OCI-LY3 (cell line): ENCODE results near the gene CRPPA.
"Not testable (repeated sequence)": the region's sequence is repeated elsewhere in the genome, so short reads cannot be mapped to it uniquely, and the experiment has no call there.

ENCODE experiments used
- H2AFZ ChIP-seq: fragments of 200-600, 300-600 bp; shearing (Covaris generic); 2 replicates; pipeline ENCODE4 v1.6.0; 2014; ENCODE audit warnings: antibody characterized with exemption, low read depth, low read length
- H3K27ac ChIP-seq: fragments of 200-600, 300-600 bp; sonication (generic); 2 replicates; pipeline ENCODE4 v1.5.1; 2014; ENCODE audit warnings: mild to moderate bottlenecking, low read length, moderate library complexity, mixed read lengths
- H3K27me3 ChIP-seq: fragments of 200-600, 300-600 bp; sonication (generic); 2 replicates; pipeline ENCODE4 v1.6.1; 2014; ENCODE audit warnings: low read depth, low read length, mixed read lengths
- H3K36me3 ChIP-seq: fragments of 200-600, 300-600 bp; sonication (generic); replicated peaks from 2 replicates; pipeline ENCODE3; 2014; ENCODE audit warnings: low read depth, low read length, mixed read lengths
- H3K4me1 ChIP-seq: fragments of 300-600, 200-600 bp; sonication (generic); 2 replicates; pipeline ENCODE4 v1.6.1; 2014; ENCODE audit warnings: low read length, mixed read lengths
- H3K4me2 ChIP-seq: fragments of 200-600, 300-600 bp; sonication (generic); 2 replicates; pipeline ENCODE4 v1.6.1; 2014; ENCODE audit warnings: low read length, mixed read lengths
- H3K4me3 ChIP-seq: fragments of 300-600, 200-600 bp; sonication (generic); 2 replicates; pipeline ENCODE4 v1.5.1; 2014; ENCODE audit warnings: antibody characterized with exemption, mild to moderate bottlenecking, low read length, moderate library complexity
- H3K79me2 ChIP-seq: fragments of 300-600, 200-600 bp; shearing (Covaris generic); 2 replicates; pipeline ENCODE4 v1.6.1; 2014; ENCODE audit warnings: mild to moderate bottlenecking, low read length, mixed read lengths
- H3K9ac ChIP-seq: fragments of 300-600, 200-600 bp; shearing (Covaris generic); 2 replicates; pipeline ENCODE4 v1.6.0; 2014; ENCODE audit warnings: mild to moderate bottlenecking, low read length, moderate library complexity
- H3K9me3 ChIP-seq: fragments of 200-600, 300-600 bp; shearing (Covaris generic); 2 replicates; pipeline ENCODE4 v1.6.1; 2014; ENCODE audit warnings: low read length, mixed read lengths; ENCODE audit not compliant: insufficient read depth
- H4K20me1 ChIP-seq: fragments of 200-600, 300-600 bp; sonication (generic); 2 replicates; pipeline ENCODE4 v1.6.1; 2016; ENCODE audit warnings: low read length, mixed read lengths; ENCODE audit not compliant: insufficient read depth
- EZH2phosphoT487 ChIP-seq: fragments of 200-600 bp; shearing (Covaris generic); IDR thresholded peaks from 2 replicates; pipeline ENCODE4 v1.6.1; 2018; ENCODE audit warnings: antibody characterized with exemption, mixed run types, low read depth
- TF ChIP-seq, protein P1 (sequence below): fragments of 200-600, 300-600 bp; sonication (generic); IDR thresholded peaks from 2 replicates; pipeline ENCODE4 v1.5.1; 2014; ENCODE audit warnings: antibody characterized with exemption, low read length, low read depth

The CRPPA gene

DNA sequence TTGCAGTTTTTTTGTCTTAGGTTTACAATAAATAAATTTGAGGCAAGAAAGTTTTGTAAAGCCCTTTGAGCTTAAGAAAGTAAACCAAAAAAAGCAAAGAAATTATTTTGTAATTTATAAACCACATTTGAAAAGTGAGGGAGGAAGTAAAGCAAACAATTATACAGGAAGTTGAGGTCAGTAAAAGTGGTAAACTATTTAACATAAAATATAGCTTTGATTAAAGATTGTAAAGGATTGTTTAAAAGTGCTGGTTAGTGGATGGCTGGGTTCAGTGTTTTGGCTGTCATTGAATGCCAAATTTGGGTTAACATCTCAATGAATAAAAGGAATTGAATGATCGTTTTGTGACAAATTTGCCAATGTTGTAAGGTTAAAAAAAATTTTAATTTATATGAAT lies 34.3 kb upstream of the CRPPA start:
- H3K36me3 ChIP-seq, result no peaks in the 10 kb centered on the region
- no peak overlapping the region for H3K4me3 ChIP-seq
- H3K9me3 ChIP-seq, result no peaks in the 10 kb centered on the region
- H3K27me3 ChIP-seq, result no peaks in the 10 kb centered on the region
- H4K20me1 ChIP-seq, result no peaks in the 10 kb centered on the region
- H3K9ac ChIP-seq, result no peak overlapping the region
- TF ChIP-seq, protein P1, sequence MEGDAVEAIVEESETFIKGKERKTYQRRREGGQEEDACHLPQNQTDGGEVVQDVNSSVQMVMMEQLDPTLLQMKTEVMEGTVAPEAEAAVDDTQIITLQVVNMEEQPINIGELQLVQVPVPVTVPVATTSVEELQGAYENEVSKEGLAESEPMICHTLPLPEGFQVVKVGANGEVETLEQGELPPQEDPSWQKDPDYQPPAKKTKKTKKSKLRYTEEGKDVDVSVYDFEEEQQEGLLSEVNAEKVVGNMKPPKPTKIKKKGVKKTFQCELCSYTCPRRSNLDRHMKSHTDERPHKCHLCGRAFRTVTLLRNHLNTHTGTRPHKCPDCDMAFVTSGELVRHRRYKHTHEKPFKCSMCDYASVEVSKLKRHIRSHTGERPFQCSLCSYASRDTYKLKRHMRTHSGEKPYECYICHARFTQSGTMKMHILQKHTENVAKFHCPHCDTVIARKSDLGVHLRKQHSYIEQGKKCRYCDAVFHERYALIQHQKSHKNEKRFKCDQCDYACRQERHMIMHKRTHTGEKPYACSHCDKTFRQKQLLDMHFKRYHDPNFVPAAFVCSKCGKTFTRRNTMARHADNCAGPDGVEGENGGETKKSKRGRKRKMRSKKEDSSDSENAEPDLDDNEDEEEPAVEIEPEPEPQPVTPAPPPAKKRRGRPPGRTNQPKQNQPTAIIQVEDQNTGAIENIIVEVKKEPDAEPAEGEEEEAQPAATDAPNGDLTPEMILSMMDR, result no peak
- H3K27ac ChIP-seq, result no peak overlapping the region
- H2AFZ ChIP-seq, result no peak overlapping the region
- H3K4me1 ChIP-seq, result no peaks in the 10 kb centered on the region
- no peaks in the 10 kb centered on the region for H3K79me2 ChIP-seq
- H3K4me2 ChIP-seq, result no peak overlapping the region

DNA sequence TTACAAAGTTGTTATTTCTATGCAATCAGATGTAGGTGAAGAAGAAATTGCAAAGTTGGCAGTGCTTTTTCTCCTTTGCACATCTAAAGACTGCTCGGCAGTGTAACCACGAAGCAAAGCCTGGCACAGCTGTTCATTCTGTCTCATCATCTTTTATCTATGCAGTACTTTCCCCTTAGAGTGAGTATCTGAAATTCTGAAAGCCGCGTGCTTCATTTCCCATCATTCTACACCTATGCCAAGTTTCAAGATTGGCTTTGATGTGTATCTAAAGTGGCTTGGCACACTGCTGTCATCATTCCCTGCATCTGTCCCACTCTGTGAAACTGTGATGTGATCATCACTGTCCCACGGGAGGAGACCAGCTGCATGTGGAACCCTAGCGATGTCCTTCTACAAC lies 29.0 kb upstream of the CRPPA start:
- Histone ChIP-seq H3K4me3 (no peak overlapping the region), H3K4me1 (no peaks in the 10 kb centered on the region), H3K9ac (no peak overlapping the region), H3K9me3 (no peaks in the 10 kb centered on the region), H3K36me3 (no peaks in the 10 kb centered on the region), H3K27ac (no peak overlapping the region), H3K79me2 (no peaks in the 10 kb centered on the region), H2AFZ (no peak overlapping the region), H3K27me3 (no peaks in the 10 kb centered on the region), H4K20me1 (no peaks in the 10 kb centered on the region), H3K4me2 (no peak overlapping the region)
- TF ChIP-seq, protein P1, result no peak
- TF ChIP-seq EZH2phosphoT487, result no peak

DNA sequence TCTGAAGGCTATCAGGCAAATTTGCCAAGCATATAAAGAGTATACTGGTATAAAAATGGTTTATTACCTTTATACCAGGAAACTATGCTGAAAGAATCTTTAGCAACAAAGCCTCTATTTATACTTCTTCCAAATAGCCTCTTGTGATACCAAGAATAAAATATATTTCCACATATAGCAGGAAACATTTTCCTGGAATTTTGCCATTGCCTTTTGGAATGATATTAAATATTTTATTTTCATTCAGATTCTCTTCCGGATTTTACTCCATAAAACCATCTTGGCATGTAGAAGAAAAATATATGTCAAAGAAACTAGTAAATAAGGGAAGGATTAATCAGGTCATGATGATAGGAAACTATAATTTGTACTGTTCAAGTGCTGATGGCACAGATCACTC lies 26.5 kb upstream of the CRPPA start:
- TF ChIP-seq, protein P1, result no peak
- TF ChIP-seq EZH2phosphoT487, result no peak
- Histone ChIP-seq H4K20me1 (no peaks in the 10 kb centered on the region), H3K4me3 (no peak overlapping the region), H3K9me3 (no peaks in the 10 kb centered on the region), H3K36me3 (no peaks in the 10 kb centered on the region), H2AFZ (no peak overlapping the region), H3K9ac (no peak overlapping the region), H3K4me1 (no peaks in the 10 kb centered on the region), H3K27ac (no peak overlapping the region), H3K27me3 (no peaks in the 10 kb centered on the region), H3K79me2 (no peaks in the 10 kb centered on the region), H3K4me2 (no peak overlapping the region)

DNA sequence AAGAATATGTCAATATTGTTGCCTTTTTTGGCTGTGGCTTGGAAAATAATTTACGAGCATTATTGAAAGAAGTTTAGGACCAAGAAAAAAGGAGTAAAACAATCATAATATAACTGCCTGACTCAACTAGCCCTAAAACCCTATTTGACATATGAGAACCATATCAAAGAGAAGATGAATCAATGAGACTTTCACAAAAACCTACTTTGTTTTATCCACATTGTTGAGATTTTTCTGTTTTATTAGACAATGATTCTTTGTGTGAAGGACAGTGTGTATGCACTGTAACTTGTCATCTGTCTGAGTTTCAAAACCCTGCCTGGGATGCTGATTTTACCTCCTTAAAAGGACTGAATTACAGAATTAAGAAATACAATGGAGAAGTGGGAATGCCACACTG lies 25.2 kb upstream of the CRPPA start:
- Histone ChIP-seq H3K4me3 (no peak overlapping the region), H3K9ac (no peak overlapping the region), H4K20me1 (no peaks in the 10 kb centered on the region), H3K36me3 (no peaks in the 10 kb centered on the region), H3K9me3 (no peaks in the 10 kb centered on the region), H3K4me1 (no peaks in the 10 kb centered on the region), H2AFZ (no peak overlapping the region), H3K27me3 (no peaks in the 10 kb centered on the region), H3K27ac (no peak overlapping the region), H3K4me2 (no peak overlapping the region), H3K79me2 (no peaks in the 10 kb centered on the region)
- no peak for TF ChIP-seq EZH2phosphoT487
- TF ChIP-seq, protein P1, result no peak

DNA sequence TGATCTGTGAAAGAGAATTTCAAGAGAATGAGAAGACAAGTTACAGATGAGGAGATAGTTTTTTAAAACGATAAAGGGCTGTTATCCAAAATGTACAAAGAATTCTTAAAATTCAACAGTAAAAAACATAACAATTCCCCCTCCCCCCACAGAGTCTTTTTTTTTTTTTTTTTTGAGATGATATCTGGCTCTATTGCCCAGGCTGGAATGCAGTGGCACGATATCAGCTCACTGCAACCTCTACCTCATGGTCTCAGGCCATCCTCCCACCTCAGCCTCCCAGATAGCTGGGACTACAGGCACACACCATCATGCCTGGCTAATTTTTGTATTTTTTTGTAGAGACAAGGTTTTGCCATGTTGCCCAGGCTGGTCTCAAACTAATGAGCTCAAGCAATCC lies 22.5 kb upstream of the CRPPA start:
- H3K27ac ChIP-seq, H3K4me2 ChIP-seq, H3K27me3 ChIP-seq, H2AFZ ChIP-seq, H3K4me3 ChIP-seq, H3K4me1 ChIP-seq, H3K9ac ChIP-seq, H4K20me1 ChIP-seq, H3K9me3 ChIP-seq, H3K79me2 ChIP-seq, H3K36me3 ChIP-seq: not testable (repeated sequence)
